Endothelial cell of hepatic sinusoid (primary cell): ENCODE results near the gene FANCD2.
"Not testable (repeated sequence)": the region's sequence is repeated elsewhere in the genome, so short reads cannot be mapped to it uniquely, and the experiment has no call there.

Experiments
- in situ Hi-C: cut with HindIII; loops from 2 replicates; pipeline ENCODE4 v1.10.0; 2017; ENCODE audit warnings: low sequenced_read_pairs

The FANCD2 gene

DNA sequence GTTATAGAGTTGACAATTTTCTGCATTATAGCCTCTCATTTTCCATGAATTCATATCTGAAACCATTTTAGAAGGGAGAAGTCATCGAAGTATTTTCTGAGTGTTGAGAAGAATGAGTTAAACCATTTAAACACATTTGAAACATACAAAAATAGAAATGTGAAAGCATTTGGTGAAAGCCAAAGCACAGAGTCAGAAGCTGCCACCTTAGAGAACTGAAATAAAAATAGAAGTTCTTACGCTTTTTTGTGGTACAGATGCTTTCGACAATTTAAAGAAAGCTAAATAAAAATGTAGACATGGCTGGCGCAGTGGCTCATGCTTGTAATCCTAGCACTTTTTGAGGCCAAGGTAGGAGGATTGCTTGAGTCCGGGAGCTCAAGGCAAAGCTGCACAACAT lies 72.8 kb downstream of the FANCD2 start:
- in situ Hi-C loops: no loop called here

DNA sequence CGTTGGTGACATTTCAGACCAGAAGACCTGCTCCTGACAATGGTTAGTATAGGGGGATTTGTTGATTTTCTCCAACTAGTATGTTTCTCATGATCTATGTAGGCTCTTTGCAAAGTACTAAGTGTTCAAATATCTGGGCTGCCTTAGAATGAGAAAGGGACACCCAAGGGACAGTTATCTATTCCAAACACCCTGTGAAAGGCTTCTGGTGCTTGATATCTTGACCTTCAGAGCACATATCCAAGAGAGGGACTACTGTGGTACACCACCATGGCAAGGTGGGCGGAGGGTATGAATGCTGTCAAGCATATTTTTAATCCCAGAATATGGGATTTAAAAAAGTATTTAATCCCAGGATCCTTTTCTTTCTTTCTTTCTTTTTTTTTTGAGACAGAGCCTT lies 80.7 kb downstream of the FANCD2 start:
- in situ Hi-C loops: no loop called here

DNA sequence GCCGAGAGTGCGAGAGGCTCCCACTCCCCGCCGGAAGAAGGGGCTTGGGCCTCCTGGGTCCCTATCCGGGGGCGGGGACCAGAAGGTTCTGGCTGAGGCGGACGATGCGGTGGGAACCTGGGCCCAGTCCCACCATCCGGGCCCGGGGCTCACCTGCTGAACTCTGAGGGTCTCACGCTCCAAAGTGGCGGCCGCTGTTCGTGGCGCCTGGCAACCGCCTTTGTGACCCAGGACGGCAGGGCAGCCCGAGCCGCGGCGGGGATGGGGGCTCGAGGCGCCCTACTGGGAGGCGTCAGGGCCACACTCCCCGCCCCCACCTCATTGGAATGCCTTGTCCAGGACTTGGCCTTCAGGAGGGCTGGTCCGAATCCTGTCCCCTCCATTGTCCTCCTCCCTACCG lies 81.9 kb downstream of the FANCD2 start, which contains the start of gene FANCD2OS:
FANCD2OS (minus strand) TSS at position 165 of the 400 bp plus-strand sequence. CDS start 3,481 bp downstream, outside the sequence.
- in situ Hi-C loops: no loop called here

DNA sequence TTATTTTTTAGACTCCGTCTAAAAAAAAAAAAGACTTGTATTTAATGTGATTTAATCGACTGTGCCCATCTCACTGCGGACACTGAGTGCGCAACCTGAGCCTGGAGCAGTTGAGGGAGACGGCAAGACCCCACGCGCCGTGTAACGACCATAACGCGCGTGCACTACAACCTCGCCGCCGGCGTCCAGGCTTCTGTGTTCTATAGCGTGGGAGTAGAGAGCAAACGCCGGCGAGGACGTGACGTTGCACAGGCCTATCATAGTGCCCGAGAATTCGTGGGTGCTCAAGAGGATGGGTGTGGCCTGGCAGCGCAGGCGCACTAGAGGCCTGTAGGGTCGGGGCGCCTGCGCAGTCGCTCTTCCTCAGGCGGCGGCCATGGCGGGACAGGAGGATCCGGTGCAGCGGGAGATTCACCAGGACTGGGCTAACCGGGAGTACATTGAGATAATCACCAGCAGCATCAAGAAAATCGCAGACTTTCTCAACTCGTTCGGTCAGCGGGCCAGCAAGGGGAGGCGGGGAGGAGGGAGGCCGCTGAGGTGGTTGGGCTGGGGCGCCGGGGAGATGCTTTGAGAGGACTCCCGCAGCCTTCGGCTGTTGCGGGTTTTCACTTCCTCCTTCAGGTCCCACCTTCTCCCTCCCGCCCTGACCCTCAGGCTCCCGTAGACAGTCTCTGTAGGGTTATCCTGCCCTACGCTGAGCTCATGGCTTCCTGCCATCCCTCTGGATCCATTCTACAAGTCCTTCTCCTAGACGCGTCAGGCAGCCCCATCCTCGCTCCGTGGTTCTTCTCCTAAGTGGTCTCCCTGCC lies 89.3 kb downstream of the FANCD2 start, which contains the start of gene BRK1:
BRK1 (plus strand) TSS at position 350 of the 812 bp plus-strand sequence; CDS start at position 377, 27 bp downstream.
- in situ Hi-C loops: no loop called here

DNA sequence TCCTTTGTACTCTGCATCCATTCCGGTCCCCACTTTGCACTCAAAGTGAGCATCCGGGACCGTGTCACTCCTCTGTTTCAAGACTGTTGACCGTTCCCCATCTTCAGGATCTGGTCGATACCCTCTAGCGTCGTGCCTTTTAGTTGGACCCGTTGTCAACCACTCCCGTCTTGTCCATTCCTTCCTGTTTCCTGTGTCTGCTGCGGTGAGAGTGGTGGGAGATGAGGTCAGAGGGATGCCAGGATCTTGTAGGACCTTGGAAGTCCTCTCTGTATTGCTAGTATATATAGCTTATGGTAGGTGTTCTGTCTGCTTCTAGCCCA lies 89.9 kb downstream of the FANCD2 start:
- in situ Hi-C loops: no loop called here

DNA sequence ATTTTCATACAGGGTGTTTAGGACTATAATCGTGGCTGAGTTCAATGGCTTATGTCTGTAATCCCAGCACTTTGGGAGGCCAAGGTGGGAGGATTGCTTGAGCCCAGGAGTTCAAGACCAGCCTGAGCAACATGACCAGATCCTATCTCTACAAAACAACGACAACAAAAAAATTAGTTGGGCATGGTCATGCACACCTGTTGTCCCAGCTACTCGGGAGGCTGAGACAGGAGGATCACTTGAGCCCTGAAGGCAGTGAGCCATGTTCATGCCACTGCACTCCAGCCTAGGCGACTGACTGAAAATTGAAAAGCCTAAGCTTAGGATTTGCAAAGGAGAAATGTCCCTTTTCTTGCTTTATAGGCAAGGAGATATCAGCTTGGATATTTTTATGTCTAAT lies 90.7 kb downstream of the FANCD2 start:
- in situ Hi-C loops: no loop called here

DNA sequence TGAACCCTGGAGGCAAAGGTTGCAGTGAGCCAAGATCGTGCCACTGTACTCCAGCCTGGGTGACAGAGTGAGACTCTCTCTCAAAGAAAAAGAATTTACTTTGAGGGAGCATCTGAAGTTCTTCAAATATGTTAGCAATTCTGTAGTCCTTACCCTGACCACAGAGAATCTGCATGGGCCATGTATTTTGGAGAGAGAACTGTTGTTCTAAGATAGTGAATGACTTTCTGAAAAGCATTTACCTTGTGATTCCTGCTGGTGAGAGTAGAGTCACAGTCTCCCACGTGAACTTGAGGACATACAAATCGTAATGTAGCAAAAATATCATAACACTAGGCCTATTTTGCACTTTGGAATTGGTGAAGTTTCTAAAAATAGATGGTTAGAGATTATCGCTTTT lies 93.1 kb downstream of the FANCD2 start:
- in situ Hi-C loops: no loop called here

DNA sequence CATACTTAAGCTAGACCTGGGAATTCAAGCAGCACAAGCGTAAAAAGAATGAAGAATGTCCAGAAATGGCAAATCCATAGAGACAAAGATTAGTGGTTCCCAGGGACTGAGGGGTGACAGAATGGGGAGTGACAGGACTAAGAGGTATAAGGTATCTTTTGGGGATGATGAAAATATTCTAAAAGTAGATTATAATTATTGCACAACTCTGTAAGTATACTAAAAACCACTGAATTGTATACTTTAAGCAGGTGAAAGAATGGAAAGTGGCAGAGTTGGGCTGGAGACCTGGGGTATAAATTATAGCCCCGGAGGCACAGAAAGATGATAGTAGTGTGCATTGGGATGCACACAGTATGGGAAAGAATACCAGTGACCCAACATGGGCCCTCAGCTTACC lies 94.8 kb downstream of the FANCD2 start:
- in situ Hi-C loops: no loop called here

DNA sequence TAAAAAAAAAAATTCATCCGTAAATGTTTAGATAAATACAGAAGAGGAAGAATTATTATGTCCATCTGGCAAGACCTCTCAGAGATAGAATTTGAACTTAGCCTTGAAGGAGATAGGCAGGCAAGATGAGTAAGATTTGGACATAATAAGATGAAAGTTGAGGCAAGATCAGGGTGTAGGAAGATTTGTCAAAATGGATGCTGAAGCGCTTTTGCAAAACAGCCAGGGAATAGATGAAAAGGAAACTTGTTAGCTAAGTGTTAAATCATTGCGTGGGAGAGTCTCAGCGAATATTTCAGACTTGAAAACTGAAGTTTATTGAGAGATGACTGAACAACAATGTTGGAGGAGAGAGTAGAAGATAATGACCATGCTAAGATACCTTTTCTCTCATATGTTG lies 96.5 kb downstream of the FANCD2 start:
- in situ Hi-C loops: no loop called here

DNA sequence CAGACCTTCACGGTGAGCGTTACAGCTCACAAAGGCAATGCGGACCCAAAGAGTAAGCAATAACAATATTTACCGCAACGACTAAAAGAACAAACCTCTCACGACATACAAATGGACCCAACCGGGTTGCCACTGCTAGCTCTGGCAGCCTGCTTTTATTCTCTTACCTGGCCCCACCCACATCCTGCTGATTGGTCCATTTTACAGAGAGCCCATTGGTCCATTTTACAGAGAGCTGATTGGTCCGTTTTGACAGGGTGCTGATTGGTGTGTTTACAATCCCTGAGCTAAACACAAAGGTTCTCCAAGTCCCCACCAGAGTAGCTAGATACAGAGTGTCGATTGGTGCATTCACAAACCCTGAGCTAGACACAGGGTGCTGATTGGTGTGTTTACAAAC lies 109.6 kb downstream of the FANCD2 start:
- in situ Hi-C loops: not testable (repeated sequence)

DNA sequence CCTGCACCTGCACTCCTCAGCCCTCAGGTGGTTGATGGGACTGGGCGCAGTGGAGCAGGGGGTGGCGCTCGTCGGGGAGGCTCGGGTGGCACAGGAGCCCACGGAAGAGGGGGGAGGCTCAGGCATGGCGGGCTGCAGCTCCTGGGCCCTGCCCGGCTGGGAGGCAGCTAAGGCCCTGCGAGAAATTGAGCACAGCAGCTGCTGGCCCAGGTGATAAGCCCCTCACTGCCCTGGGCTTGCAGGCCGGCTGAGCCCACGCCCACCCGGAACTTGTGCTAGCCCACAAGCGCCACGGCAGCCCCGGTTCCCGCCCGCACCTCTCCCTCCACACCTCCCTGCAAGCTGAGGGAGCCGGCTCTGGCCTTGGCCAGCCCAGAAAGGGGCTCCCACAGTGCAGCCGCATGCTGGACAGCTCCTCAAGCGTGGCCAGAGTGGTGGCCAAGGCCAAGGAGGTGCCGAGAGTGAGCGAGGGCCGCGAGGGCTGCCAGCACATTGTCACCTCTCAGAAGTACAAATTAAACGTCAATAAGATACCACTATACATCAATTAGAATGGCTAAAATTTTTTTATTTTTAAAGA lies 110.3 kb downstream of the FANCD2 start:
- in situ Hi-C loops: no loop called here

DNA sequence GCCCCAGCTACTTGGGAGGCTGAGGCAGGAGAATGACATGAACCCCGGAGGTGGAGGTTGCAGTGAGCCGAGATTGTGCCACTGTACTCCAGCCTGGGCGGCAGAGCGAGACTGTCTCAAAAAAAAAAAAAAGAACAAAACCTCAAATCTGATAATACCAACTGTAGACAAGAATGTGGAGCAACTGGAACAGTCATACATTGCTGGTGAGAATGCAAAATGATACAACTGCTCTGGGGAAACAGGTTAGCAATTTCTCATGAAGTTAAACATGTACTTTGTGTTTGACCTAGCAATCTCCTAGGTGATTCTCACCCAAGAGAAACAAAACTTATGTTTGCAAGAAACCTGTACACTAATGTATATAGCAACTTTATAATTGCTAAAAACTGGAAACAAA lies 110.9 kb downstream of the FANCD2 start:
- in situ Hi-C loops: no loop called here

DNA sequence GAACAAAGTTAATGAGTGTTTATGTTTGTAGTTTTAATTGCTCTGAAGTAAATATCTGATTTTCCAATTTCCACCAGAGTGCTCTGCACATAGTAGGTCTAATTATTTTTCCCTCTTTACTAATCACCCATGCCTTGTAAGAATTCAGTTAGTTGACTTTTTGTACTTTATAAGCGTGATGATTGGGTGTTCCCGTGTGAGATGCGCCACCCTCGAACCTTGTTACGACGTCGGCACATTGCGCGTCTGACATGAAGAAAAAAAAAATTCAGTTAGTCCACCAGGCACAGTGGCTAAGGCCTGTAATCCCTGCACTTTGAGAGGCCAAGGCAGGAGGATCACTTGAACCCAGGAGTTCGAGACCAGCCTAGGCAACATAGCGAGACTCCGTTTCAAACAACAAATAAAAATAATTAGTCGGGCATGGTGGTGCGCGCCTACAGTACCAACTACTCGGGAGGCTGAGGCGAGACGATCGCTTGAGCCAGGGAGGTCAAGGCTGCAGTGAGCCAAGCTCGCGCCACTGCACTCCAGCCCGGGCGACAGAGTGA lies 114.8 kb downstream of the FANCD2 start:
- in situ Hi-C loops: no loop called here

DNA sequence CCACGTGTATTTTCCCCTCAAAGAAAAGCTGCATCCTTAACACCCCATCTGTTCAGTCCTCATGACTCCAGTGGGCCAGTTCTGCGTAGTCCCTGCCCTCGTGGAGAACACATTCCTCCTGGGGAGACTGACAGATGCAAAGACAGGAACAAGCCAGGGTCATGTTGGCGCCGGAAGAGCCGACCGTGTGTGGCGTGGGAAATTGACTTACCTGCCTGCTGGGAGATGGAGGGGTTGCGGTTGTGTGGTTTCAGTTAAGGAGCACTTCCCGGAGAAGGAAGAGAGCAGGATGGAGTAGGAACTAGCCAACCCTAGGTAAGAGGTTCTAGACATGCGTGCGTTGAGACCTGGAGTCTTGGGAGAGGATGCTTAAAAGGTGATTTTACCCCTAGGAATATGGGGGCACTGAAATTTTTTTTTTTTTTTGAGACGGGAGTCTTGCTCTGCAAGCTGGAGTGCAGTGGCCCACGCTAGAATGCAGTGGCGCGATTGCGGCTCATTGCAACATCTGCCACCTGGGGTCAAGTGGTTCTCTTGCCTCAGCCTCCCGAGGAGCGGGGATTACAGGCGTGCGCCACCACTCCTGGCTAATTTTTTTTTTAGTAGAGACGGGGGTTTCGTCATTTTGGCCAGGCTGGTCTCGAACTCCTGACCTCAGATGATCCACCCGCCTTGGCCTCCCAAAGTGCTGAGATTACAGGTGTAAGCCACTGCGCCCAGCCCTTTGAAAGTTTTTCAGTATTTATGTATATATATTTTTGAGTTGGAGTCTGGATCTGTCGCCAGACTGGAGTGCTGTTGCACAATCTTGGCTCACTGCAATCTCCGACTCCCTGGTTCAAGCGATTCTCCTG lies 116.7 kb downstream of the FANCD2 start:
- in situ Hi-C loops: no loop called here

DNA sequence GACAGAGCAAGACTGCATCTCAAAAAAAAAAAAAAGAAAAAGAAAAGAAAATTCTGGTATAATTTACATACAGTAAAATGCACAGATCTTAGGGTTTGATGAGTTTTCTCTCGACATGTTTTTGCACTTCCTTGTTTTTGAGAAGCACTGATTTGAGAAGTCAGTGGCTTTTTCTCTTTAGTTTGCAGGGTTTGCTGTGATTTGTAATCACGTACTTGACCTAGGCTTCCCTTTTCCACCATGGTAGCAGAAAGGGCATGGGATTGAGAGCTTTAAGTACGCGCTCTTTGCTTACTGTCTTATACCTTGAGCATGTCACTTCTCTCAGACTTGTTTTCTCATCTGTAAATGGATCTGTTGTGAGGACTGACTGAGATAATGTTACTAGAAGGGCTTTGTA lies 119.4 kb downstream of the FANCD2 start:
- in situ Hi-C loops: no loop called here

DNA sequence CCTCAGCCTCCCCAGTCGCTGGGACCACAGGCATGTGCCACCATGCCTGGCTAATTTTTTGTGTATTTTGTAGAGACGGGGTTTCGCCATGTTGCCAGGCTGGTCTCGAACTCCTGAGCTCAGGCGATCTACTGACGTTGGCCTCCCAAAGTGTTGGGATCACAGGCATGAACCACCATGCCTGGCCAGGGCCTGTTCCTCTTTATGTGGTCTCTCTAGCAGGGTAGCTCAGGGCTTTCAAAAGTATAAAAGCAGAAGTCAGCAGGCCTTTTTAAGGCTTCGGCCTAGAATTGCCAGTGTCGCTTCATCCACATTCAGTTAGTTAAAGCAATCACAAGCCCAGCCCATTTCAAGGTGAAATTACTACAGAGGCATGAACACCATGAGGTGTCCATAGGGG lies 123.0 kb downstream of the FANCD2 start:
- in situ Hi-C loops: no loop called here

DNA sequence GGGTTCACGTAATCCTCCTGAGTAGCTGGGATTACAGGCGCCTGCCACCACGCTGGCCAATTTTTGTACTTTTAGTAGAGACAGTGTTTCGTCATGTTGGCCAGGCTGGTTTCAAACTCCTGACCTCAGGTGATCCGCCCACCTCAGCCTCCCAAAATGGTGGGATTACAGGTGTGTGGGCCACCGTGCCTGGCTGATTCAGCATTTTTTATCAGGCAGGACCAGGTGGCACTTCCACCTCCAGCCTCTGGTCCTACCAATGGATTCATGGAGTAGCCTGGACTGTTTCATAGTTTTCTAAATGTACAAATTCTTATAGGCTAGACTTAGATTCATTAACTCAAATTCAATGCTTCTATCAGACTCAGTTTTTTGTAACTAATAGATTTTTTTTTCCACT lies 124.8 kb downstream of the FANCD2 start:
- in situ Hi-C loops: no loop called here
